ENCODE data around the gene CCDC190.
A peak's percentile ranks its signal among the peaks of the same experiment; 100 is the strongest.

The CCDC190 gene

DNA sequence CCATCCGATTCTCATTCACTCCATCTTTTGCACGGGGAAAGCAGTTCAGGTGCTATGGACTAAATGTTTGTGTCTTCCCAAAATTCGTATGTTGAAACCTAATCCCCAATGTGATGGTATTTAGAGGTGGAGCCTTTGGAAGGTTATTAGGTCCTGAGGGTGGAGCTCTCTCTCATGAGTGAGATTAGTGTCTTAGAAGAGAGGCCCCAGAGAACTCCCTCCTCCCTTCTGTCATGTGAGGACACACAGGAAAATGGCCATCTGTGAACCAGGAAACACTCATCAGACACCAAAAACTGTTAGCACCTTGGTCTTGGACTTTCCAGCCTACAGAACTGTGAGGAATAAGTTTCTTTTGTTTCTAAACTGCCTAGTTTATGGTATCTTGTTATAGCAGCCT lies 15.8 kb upstream of the CCDC190 start:
- TF ChIP-seq CTCF (IDR thresholded peaks at IDR 0.05): no peak

DNA sequence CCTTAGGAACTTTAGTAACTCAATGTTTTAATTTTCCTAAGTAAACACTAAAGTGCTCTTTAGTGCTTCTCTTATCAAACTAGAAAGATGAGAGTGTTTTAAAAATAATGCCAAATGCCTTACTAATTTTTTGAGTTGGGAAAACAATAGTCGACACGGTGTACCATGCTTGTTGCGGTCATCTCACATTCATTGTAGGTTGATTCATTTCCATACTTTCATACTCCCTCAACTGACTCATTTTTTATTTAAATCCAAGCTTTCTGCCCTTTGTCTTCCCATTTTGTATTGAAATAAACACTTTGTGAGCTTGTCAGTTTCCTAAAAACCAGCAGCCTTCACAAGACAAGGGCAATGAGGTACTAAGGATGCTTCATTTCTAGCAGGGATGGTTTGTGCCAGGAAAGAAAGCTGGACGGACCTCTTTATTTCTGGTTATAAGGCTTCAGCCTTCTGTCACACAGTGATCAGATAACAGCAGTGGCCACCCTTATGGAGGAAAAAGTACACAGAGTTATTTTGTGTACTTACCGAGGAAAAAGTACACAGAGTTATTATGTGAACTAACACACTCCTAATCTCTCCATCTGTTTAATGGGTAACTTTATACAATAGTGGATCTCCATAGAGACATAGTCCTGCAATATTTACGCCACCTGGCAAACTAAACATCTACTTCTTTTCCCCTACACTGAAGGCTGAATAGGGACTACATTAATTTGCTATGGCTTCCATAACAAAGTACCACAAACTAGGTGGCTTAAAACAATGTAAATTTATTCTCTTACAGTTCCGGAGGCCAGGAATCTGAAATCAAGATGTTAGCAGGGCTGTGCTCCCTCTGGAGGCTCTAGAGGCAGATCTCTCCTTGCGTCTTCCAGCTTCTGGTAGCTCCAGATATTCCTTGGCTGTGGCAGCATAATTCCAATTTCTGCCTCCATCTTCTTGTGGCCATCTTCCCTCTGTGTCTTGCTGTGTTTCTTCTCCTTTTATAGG lies 13.0 kb upstream of the CCDC190 start:
- TF ChIP-seq CTCF (IDR thresholded peaks at IDR 0.05): peak; percentile 35; the same call in 1 of the 2 replicates

DNA sequence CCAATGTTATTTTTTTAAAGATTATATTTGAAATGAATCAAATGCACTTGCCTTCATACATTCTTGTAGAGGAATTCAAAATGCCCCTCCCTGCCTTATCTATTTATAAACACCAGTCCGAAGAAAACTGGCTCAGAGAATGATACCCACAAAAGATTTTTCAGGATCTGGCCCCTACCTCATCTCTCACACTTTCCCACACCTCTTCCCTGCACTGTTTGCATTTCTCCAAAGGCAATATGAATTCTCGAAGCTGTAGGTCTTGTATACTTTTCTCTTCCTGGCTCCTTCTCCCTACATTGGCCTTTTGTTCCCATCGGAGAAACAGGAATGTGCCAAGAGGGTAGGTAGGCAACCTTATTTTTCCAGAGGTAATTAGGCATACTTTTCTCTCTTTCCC lies 12.0 kb upstream of the CCDC190 start:
- no peak for TF ChIP-seq CTCF (IDR thresholded peaks at IDR 0.05)

GRCh38 chr1:162868972-162869371 lies 8.0 kb upstream of the CCDC190 start:
- TF ChIP-seq CTCF (IDR thresholded peaks at IDR 0.05): no peak

- TF ChIP-seq CTCF (IDR thresholded peaks at IDR 0.05): no peak
Measured at GRCh38 chr1:162861625-162862024, 650 bp upstream of the CCDC190 start.

DNA sequence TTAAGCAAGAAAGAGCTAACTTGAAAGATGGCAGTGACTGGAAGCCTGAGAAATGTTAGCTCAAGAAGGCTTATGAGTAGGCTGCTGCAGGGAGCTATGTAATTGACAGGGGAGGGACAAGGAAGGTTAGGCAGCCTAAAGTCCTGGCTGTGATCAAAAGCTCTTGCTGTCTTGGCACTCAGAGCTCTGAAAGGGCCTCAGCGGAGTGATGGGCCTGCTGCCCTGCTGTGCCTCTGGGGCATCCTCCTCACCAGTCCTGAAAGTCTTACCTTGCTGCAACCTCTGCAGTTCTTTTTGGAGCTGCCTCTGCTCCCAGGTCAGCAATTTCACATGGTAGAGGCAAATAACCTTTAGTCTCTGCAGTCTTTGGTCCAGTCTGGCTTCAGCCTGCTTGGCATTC lies 1.8 kb downstream of the CCDC190 start:
- no peak for TF ChIP-seq CTCF (IDR thresholded peaks at IDR 0.05)

- TF ChIP-seq CTCF (IDR thresholded peaks at IDR 0.05): no peak
Measured at GRCh38 chr1:162857850-162858249, 3.1 kb downstream of the CCDC190 start.
